H1 (cell line): ENCODE data around the gene RGS6. TPM values are rescaled to one million over a fixed set of nuclear protein-coding genes. Genes with fewer than 3 reads are reported as not detected.

Source experiments
- CTCF ChIA-PET: fragments of 300-600 bp; sonication (Branson Sonifier 250); formaldehyde crosslinking; loops from one replicate; lab custom pipeline; 2021; ENCODE audit not compliant: partially characterized antibody; lab: Charles Lee
- POLR2A ChIA-PET: fragments of 300-600 bp; sonication (Branson Sonifier 250); formaldehyde crosslinking; loops from one replicate; lab custom pipeline; 2021; ENCODE audit warnings: inconsistent platforms; ENCODE audit not compliant: partially characterized antibody; lab: Charles Lee
- DNase-seq, 2 experiments: peaks; one replicate each; pipeline versions ENCODE4 v3.0.0 to v3.0.0-alpha.2; 2010 to 2022; ENCODE audit warnings: low spot score in 2 of 2, low read depth in 1 of 2, mixed read lengths in 1 of 2
- FAIRE-seq: peaks from 2 replicates; lab custom pipeline; 2011; peaks lifted over from hg19 to GRCh38; lab: Jason Lieb, UNC
- H2AFZ ChIP-seq: 2 replicates; pipeline ENCODE4 v1.8.1; 2012; ENCODE audit warnings: low read length, inconsistent platforms
- H2AK5ac ChIP-seq: 2 replicates; pipeline ENCODE4 v1.6.1; 2013; ENCODE audit warnings: low read depth, low read length
- H2BK120ac ChIP-seq: replicated peaks from 2 replicates; pipeline ENCODE3; 2013; ENCODE audit warnings: low read depth, low read length, inconsistent platforms
- H2BK12ac ChIP-seq: 2 replicates; pipeline ENCODE4 v1.6.1; 2013; ENCODE audit warnings: low read depth, low read length
- H2BK15ac ChIP-seq: 2 replicates; pipeline ENCODE4 v1.6.1; 2013; ENCODE audit warnings: low read length
- H2BK20ac ChIP-seq: 2 replicates; pipeline ENCODE4 v1.6.1; 2013; ENCODE audit warnings: low read length
- H2BK5ac ChIP-seq: 2 replicates; pipeline ENCODE4 v1.6.1; 2013; ENCODE audit warnings: low read depth, low read length
- H3K14ac ChIP-seq: 2 replicates; pipeline ENCODE4 v1.6.1; 2013; ENCODE audit warnings: inconsistent platforms; ENCODE audit not compliant: insufficient read length
- H3K18ac ChIP-seq: 2 replicates; pipeline ENCODE4 v1.6.1; 2013; ENCODE audit warnings: low read length; ENCODE audit errors: extremely low read depth
- H3K23ac ChIP-seq: 2 replicates; pipeline ENCODE4 v1.6.1; 2013; ENCODE audit warnings: inconsistent platforms; ENCODE audit not compliant: insufficient read length
- H3K23me2 ChIP-seq: 2 replicates; pipeline ENCODE4 v1.6.1; 2013; ENCODE audit warnings: low read depth, low read length
- H3K27ac ChIP-seq: 2 replicates; pipeline ENCODE4 v1.6.1; 2011; ENCODE audit warnings: low read depth, low read length, inconsistent platforms
- H3K27me3 ChIP-seq, 4 experiments: replicated peaks in 1 of 4; 1 replicate in 1 of 4; 2 replicates in 3 of 4; pipeline versions ENCODE4 v1.6.1 to v1.8.1; 2011 to 2013; ENCODE audit warnings: low read length in 3 of 4, mild to moderate bottlenecking in 3 of 4, inconsistent platforms in 2 of 4, mixed read lengths in 2 of 4, moderate library complexity in 1 of 4; ENCODE audit not compliant: control insufficient read depth in 3 of 4, insufficient read depth in 3 of 4; ENCODE audit errors: extremely low read depth in 1 of 4
- H3K36me3 ChIP-seq, 4 experiments: 2 replicates each; pipeline versions ENCODE4 v1.6.1 to v1.8.1; 2011 to 2013; ENCODE audit warnings: mild to moderate bottlenecking in 4 of 4, low read length in 3 of 4, moderate library complexity in 2 of 4, control low read depth in 1 of 4, inconsistent platforms in 1 of 4; ENCODE audit not compliant: insufficient read depth in 4 of 4, control insufficient read depth in 2 of 4
- H3K4ac ChIP-seq: replicated peaks from 2 replicates; pipeline ENCODE3; 2013; ENCODE audit warnings: low read length, low read depth, mixed read lengths, inconsistent platforms; ENCODE audit not compliant: insufficient read length
- H3K4me1 ChIP-seq, 4 experiments: replicated peaks in 1 of 4; 1 replicate in 1 of 4; 2 replicates in 3 of 4; pipeline versions ENCODE4 v1.6.1 to v1.8.1; 2011 to 2013; ENCODE audit warnings: low read length in 3 of 4, inconsistent platforms in 2 of 4, mixed read lengths in 1 of 4; ENCODE audit not compliant: insufficient read depth in 4 of 4, control insufficient read depth in 3 of 4
- H3K4me2 ChIP-seq, 2 experiments: 2 replicates each; pipeline versions ENCODE4 v1.6.1 to v1.8.1; 2011 to 2013; ENCODE audit warnings: low read depth in 2 of 2, low read length in 2 of 2, control low read depth in 1 of 2, inconsistent platforms in 1 of 2, mild to moderate bottlenecking in 1 of 2; ENCODE audit not compliant: insufficient read depth in 1 of 2
- H3K4me3 ChIP-seq, 4 experiments: fragments of 200-600, 300-600 bp in 1 of 4; sonication (generic), shearing (Covaris generic), sonication (Bioruptor Twin) in 1 of 4; 2 replicates each; pipeline versions ENCODE4 v1.5.1 to v1.8.1; 2011 to 2016; ENCODE audit warnings: low read length in 4 of 4, low read depth in 3 of 4, control low read depth in 2 of 4, inconsistent platforms in 2 of 4, mild to moderate bottlenecking in 2 of 4, mixed read lengths in 1 of 4, moderate library complexity in 1 of 4; ENCODE audit not compliant: insufficient read depth in 2 of 4; ENCODE audit errors: extremely low read depth in 1 of 4
- H3K56ac ChIP-seq: replicated peaks from 2 replicates; pipeline ENCODE3; 2013; ENCODE audit warnings: low read depth, mild to moderate bottlenecking, mixed read lengths, low read length, inconsistent platforms; ENCODE audit not compliant: insufficient read length
- H3K79me1 ChIP-seq: 2 replicates; pipeline ENCODE4 v1.6.1; 2013; ENCODE audit warnings: low read depth, low read length, control low read depth
- H3K79me2 ChIP-seq, 2 experiments: 2 replicates each; pipeline versions ENCODE4 v1.6.1 to v1.8.1; 2012 to 2013; ENCODE audit warnings: low read length in 2 of 2, mild to moderate bottlenecking in 2 of 2, inconsistent platforms in 1 of 2; ENCODE audit not compliant: insufficient read depth in 2 of 2, control insufficient read depth in 1 of 2
- H3K9ac ChIP-seq, 4 experiments: replicated peaks in 1 of 4; 1 replicate in 1 of 4; 2 replicates in 3 of 4; pipeline versions ENCODE4 v1.6.1 to v1.8.1; 2011 to 2013; ENCODE audit warnings: low read depth in 3 of 4, low read length in 3 of 4, control low read depth in 2 of 4, mild to moderate bottlenecking in 2 of 4, moderate library complexity in 2 of 4, inconsistent platforms in 1 of 4; ENCODE audit errors: extremely low read depth in 1 of 4
- H3K9me3 ChIP-seq, 2 experiments: 2 replicates each; pipeline versions ENCODE4 v1.6.1 to v1.8.1; 2012 to 2013; ENCODE audit warnings: mild to moderate bottlenecking in 2 of 2, moderate library complexity in 2 of 2, control low read depth in 1 of 2, inconsistent platforms in 1 of 2, low read depth in 1 of 2, low read length in 1 of 2, mixed read lengths in 1 of 2; ENCODE audit not compliant: insufficient read depth in 2 of 2
- H4K20me1 ChIP-seq, 2 experiments: replicated peaks in 1 of 2; 2 replicates each; pipeline versions ENCODE3 to v1.8.1; 2011 to 2013; ENCODE audit warnings: inconsistent platforms in 2 of 2, low read length in 2 of 2, mild to moderate bottlenecking in 1 of 2; ENCODE audit not compliant: insufficient read depth in 2 of 2, control insufficient read depth in 1 of 2
- H4K5ac ChIP-seq: 2 replicates; pipeline ENCODE4 v1.6.1; 2013; ENCODE audit warnings: low read length, low read depth, mixed read lengths, inconsistent platforms; ENCODE audit not compliant: insufficient read length
- H4K8ac ChIP-seq: 2 replicates; pipeline ENCODE4 v1.8.0; 2013; ENCODE audit warnings: mild to moderate bottlenecking, moderate library complexity, low read length, inconsistent platforms; ENCODE audit not compliant: insufficient read depth; ENCODE audit errors: extremely low read depth
- H4K91ac ChIP-seq: replicated peaks from 2 replicates; pipeline ENCODE3; 2013; ENCODE audit warnings: low read length, mixed read lengths, inconsistent platforms; ENCODE audit not compliant: insufficient read length
- ATF2 ChIP-seq: IDR thresholded peaks from 2 replicates; pipeline ENCODE4 v1.6.1; 2012; ENCODE audit warnings: low read length, inconsistent platforms
- BCL11A ChIP-seq, 2 experiments: IDR thresholded peaks; one replicate each; pipeline ENCODE4 v1.6.1; 2011; ENCODE audit warnings: low read depth in 2 of 2, low read length in 2 of 2, mild to moderate bottlenecking in 2 of 2
- CHD1 ChIP-seq: IDR thresholded peaks from 2 replicates; pipeline ENCODE4 v1.6.1; 2012; ENCODE audit warnings: low read depth, low read length, improper control_type of control experiment
- KDM1A ChIP-seq: fragments of 200-600, 300-600 bp; sonication (generic); IDR thresholded peaks from 2 replicates; pipeline ENCODE4 v1.7.1; 2016; ENCODE audit warnings: mild to moderate bottlenecking, low read length, borderline replicate concordance
- POU5F1 ChIP-seq: IDR thresholded peaks from 2 replicates; pipeline ENCODE4 v1.6.1; 2011; ENCODE audit warnings: low read depth, mild to moderate bottlenecking, low read length, moderate library complexity
- SIN3A ChIP-seq, 2 experiments: IDR thresholded peaks in 1 of 2; conservative IDR thresholded peaks in 1 of 2; 2 replicates each; pipeline ENCODE4 v1.6.1; 2011 to 2012; ENCODE audit warnings: low read length in 2 of 2, improper control_type of control experiment in 1 of 2, low read depth in 1 of 2, mild to moderate bottlenecking in 1 of 2
- WGBS, 2 experiments: shearing (Covaris generic) in 1 of 2; methylation state at CpG; one replicate each; pipeline versions ENCODE4 v1.1.6 to v1.1.7; 2013 to 2015; ENCODE audit warnings: low lambda C conversion rate in 2 of 2, mixed read lengths in 2 of 2, inconsistent platforms in 1 of 2, low coverage in 1 of 2, missing lambda C conversion rate in 1 of 2; ENCODE audit not compliant: insufficient replicate concordance in 2 of 2, insufficient coverage in 1 of 2, insufficient read length in 1 of 2; ENCODE audit errors: extremely low coverage in 1 of 2, missing lambda C conversion rate in 1 of 2; 5-methylcytosine and 5-hydroxymethylcytosine counted together
- polyA plus RNA-seq, 7 experiments: library from polyadenylated mRNA; depleted of rRNA in 3 of 7; stranded (reverse) in 5 of 7; unstranded in 2 of 7; fragments of >200 nt in 5 of 7; fragments of 200-250 nt in 2 of 7; gene quantifications; 1 replicate in 5 of 7; 2 replicates in 1 of 7; 4 replicates in 1 of 7; pipeline versions ENCODE4 v1.2.1 to v1.2.3, GENCODE V29; 2011 to 2013; ENCODE audit warnings: missing spikeins in 2 of 7, mixed read lengths in 2 of 7
- total RNA-seq: library from RNA; stranded (reverse); fragmentation: NEBNext Ultra II Directional; extraction: Animal tissue kit (Norgen Biotek cat#: 25700); gene quantifications from 2 replicates; pipeline ENCODE4 v1.2.1, GENCODE V29; 2021

Gene RGS6
- total and polyA plus RNA-seq, 2 of the 8 experiments (the other 6 are each of a cell fraction or from before 2014, with no cell fraction given): 0.26 to 1.1 TPM

GRCh38 chr14:72275242-72275641, 343.0 kb downstream of the RGS6 start:
- Histone ChIP-seq H3K14ac (no peak overlapping the region), H3K36me3 (no peaks in the 10 kb centered on the region), H3K4ac (no peak overlapping the region), H2BK5ac (no peak overlapping the region), H2BK20ac (no peak overlapping the region), H3K79me1 (no peaks in the 10 kb centered on the region), H4K91ac (no peak overlapping the region), H3K23ac (no peak overlapping the region), H3K56ac (no peak overlapping the region), H2BK15ac (no peak overlapping the region), H3K9ac (no peak overlapping the region), H4K20me1 (no peaks in the 10 kb centered on the region), H4K8ac (no peak overlapping the region), H3K4me1 (no peaks in the 10 kb centered on the region), H3K4me3 (no peak overlapping the region), H2AK5ac (no peak overlapping the region), H3K27me3 (no peaks in the 10 kb centered on the region), H3K79me2 (no peaks in the 10 kb centered on the region), H3K18ac (no peak overlapping the region), H3K27ac (no peak overlapping the region), H2AFZ (no peak overlapping the region), H3K23me2 (no peaks in the 10 kb centered on the region), H3K9me3 (peaks cover 0 to 4% of the 10 kb centered on the region in 2 experiments; a peak in 2 of 4 replicates), H2BK120ac (no peak overlapping the region), H4K5ac (no peak overlapping the region), H2BK12ac (no peak overlapping the region), H3K4me2 (no peak overlapping the region)
- POLR2A ChIA-PET: no interaction called here
- CTCF ChIA-PET: interaction anchor here (1.3 kb wide), 1 partner anchor 8 kb away, joined by 4 read pairs; no protein-coding TSS in a partner anchor
- WGBS, 2 experiments: 86% methylated on average over 1 of the region's 1 CpG; no CpG with 5 or more reads in 1 of the 2 experiments
- DNase-seq (no peak), FAIRE-seq (no peak)
- TF ChIP-seq KDM1A (no peak), ATF2 (no peak), SIN3A (conservative IDR thresholded peaks at IDR 0.05 in 1 of 2, IDR thresholded peaks at IDR 0.05 in 1 of 2; ENCODE audit: low read depth in 1 of 2, low read length in 2 of 2) (no peak), POU5F1 (no peak), CHD1 (no peak), BCL11A (IDR thresholded peaks at IDR 0.05; ENCODE audit: low read depth in 2 of 2, low read length in 2 of 2) (no peak)
